Transverse colon (tissue), 4 donors: Measurements from ENCODE around the gene C6. TPM values are rescaled to one million over a fixed set of nuclear protein-coding genes. Genes with fewer than 3 reads are reported as not detected.

Experiments
- DNase-seq: peaks from one replicate; pipeline ENCODE4 v3.0.0-alpha.2; 2019
- H3K27ac ChIP-seq, 4 donors: fragments of 200-600 bp; sonication (generic); 2 replicates each; pipeline ENCODE4 v1.5.1; 2016 to 2018; ENCODE audit warnings: inconsistent platforms in 4 of 4
- H3K27me3 ChIP-seq: fragments of 200-600 bp; sonication (generic); 2 replicates; pipeline ENCODE4 v1.5.1; 2017; ENCODE audit warnings: inconsistent platforms
- H3K36me3 ChIP-seq, 4 donors: fragments of 200-600 bp; sonication (generic); 2 replicates each; pipeline ENCODE4 v1.5.1; 2017 to 2019; ENCODE audit warnings: inconsistent platforms in 4 of 4
- H3K4me1 ChIP-seq, 4 donors: fragments of 200-600 bp; sonication (generic); 2 replicates each; pipeline ENCODE4 v1.5.1; 2017 to 2020; ENCODE audit warnings: inconsistent platforms in 4 of 4
- H3K4me3 ChIP-seq, 4 donors: fragments of 200-600 bp; sonication (generic); 1 replicate in 1 of 4; 2 replicates in 3 of 4; pipeline versions ENCODE4 v1.5.1 to v1.6.1; 2017 to 2019; ENCODE audit warnings: inconsistent platforms in 4 of 4
- H3K9me3 ChIP-seq, 2 donors: fragments of 200-600 bp; sonication (generic); 2 replicates each; pipeline ENCODE4 v1.5.1; 2017 to 2019; ENCODE audit warnings: inconsistent platforms in 2 of 2
- CTCF ChIP-seq, 5 experiments: fragments of 200-600 bp in 3 of 5; fragments of 450-650 bp in 2 of 5; sonication (generic) in 3 of 5; IDR thresholded peaks; 1 replicate in 2 of 5; 2 replicates in 3 of 5; pipeline ENCODE4 v1.5.1; 2016 to 2017; ENCODE audit warnings: antibody characterized with exemption in 5 of 5, inconsistent platforms in 3 of 5, mild to moderate bottlenecking in 2 of 5, moderate library complexity in 1 of 5
- EP300 ChIP-seq: sonication (generic); formaldehyde crosslinking; IDR thresholded peaks from one replicate; pipeline ENCODE4 v1.6.1; 2017; ENCODE audit warnings: antibody characterized with exemption, low read depth
- POLR2A ChIP-seq: fragments of 450-650 bp; IDR thresholded peaks from one replicate; pipeline ENCODE4 v1.6.1; 2016; ENCODE audit warnings: antibody characterized with exemption, mild to moderate bottlenecking, moderate library complexity
- POLR2AphosphoS5 ChIP-seq, 3 donors: sonication (generic); formaldehyde crosslinking; IDR thresholded peaks; one replicate each; pipeline ENCODE4 v1.6.1; 2016; ENCODE audit warnings: antibody characterized with exemption in 3 of 3
- WGBS, 2 donors: methylation state at CpG; one replicate each; pipeline ENCODE4 v1.1.5; 2018; ENCODE audit warnings: low coverage in 1 of 2; 5-methylcytosine and 5-hydroxymethylcytosine counted together
- in situ Hi-C, 4 donors: fragments of 200-750 bp; cut with MboI; loops; one replicate each; pipeline versions ENCODE4 v1.15.0 to v1.15.1; 2017; ENCODE audit warnings: low sequenced_read_pairs in 3 of 4, low pct_ligation_motif_present in 1 of 4, low pct_unique_long_range_greater_than_20kb in 1 of 4
- intact Hi-C: fragments of 100-400 bp; cut with DNase I; formaldehyde crosslinking; loops from one replicate; pipeline ENCODE4 v1.15.1; 2023; ENCODE audit warnings: low total_unique reads
- total RNA-seq, 4 donors: library from RNA; depleted of rRNA; stranded (reverse); fragments of >200 nt; gene quantifications; one replicate each; pipeline ENCODE4 v1.1.0, GENCODE V29; 2016

C6 gene
- total RNA-seq: 1 to 10 TPM in 3 of 4 donors, not detected in 1; 1.9 to 2.2 (median 2.0) TPM

GRCh38 chr5:41213340-41213739 is at the start of gene C6:
Gene C6 (minus strand): TSS chr5:41213532. CDS start chr5:41203230, 10,302 bp downstream.
- no peak for DNase-seq
- Histone ChIP-seq H3K27ac (no peak within 1 kb of the TSS), H3K4me3 (no peak within 1 kb of the TSS), H3K4me1 (peaks cover 0 to 11% (median 0%) of the 10 kb centered on the region in 4 donors), H3K36me3 (no peaks in the 10 kb centered on the region), H3K27me3 (no peaks in the 10 kb centered on the region), H3K9me3 (no peaks in the 10 kb centered on the region)
- intact Hi-C loops (no loop called here), in situ Hi-C loops (no loop called here)
- WGBS, 2 donors: 0 to 33% methylated on average over 1 of the region's 1 CpG
- TF ChIP-seq POLR2A: no peak
- no peak for TF ChIP-seq CTCF (IDR thresholded peaks at IDR 0.05)

- H3K36me3 ChIP-seq: no peaks in the 10 kb centered on the region
- no peaks in the 10 kb centered on the region for H3K27me3 ChIP-seq
- intact Hi-C loops: no loop called here
- 81 to 96% methylated on average over 3 to 4 of the region's 4 CpGs for WGBS, 2 donors
- no peak for DNase-seq
- TF ChIP-seq EP300 (no peak), CTCF (IDR thresholded peaks at IDR 0.05) (no peak), POLR2A (no peak), POLR2AphosphoS5 (IDR thresholded peaks at IDR 0.05) (no peak)
- H3K27ac ChIP-seq: no peak overlapping the region
- no peaks in the 10 kb centered on the region for H3K4me1 ChIP-seq
- no peak overlapping the region for H3K4me3 ChIP-seq
- in situ Hi-C loops: no loop called here
- H3K9me3 ChIP-seq: no peaks in the 10 kb centered on the region
Measured at GRCh38 chr5:41256400-41256799, 43.1 kb upstream of the C6 start.

GRCh38 chr5:41253109-41253508 is 39.8 kb upstream of the C6 start:
- H3K9me3 ChIP-seq: no peaks in the 10 kb centered on the region
- H3K4me1 ChIP-seq: no peaks in the 10 kb centered on the region
- intact Hi-C loops: no loop called here
- no peak for TF ChIP-seq EP300
- TF ChIP-seq CTCF (IDR thresholded peaks at IDR 0.05): no peak
- no peak for TF ChIP-seq POLR2A
- TF ChIP-seq POLR2AphosphoS5 (IDR thresholded peaks at IDR 0.05): no peak
- H3K27ac ChIP-seq: no peak overlapping the region
- H3K27me3 ChIP-seq: no peaks in the 10 kb centered on the region
- H3K4me3 ChIP-seq: no peak overlapping the region
- in situ Hi-C loops: no loop called here
- H3K36me3 ChIP-seq: no peaks in the 10 kb centered on the region
- DNase-seq: no peak

- Histone ChIP-seq H3K9me3 (no peaks in the 10 kb centered on the region), H3K4me3 (no peak overlapping the region), H3K27me3 (no peaks in the 10 kb centered on the region), H3K27ac (no peak overlapping the region), H3K36me3 (no peaks in the 10 kb centered on the region), H3K4me1 (no peaks in the 10 kb centered on the region)
- no peak for DNase-seq
- intact Hi-C loops: no loop called here
- no peak for TF ChIP-seq CTCF (IDR thresholded peaks at IDR 0.05)
- TF ChIP-seq POLR2A: no peak
- in situ Hi-C loops: no loop called here
Measured at GRCh38 chr5:41252036-41252435, 38.7 kb upstream of the C6 start.
